SH-SY5Y (cell line): Measurements from ENCODE around the gene GABRG3.

ENCODE experiments used
- GATA2 ChIP-seq: IDR thresholded peaks from 2 replicates; pipeline ENCODE4 v1.6.1; 2011; ENCODE audit warnings: mild to moderate bottlenecking, low read depth, low read length
- GATA3 ChIP-seq: IDR thresholded peaks from 2 replicates; pipeline ENCODE4 v1.6.1; 2011; ENCODE audit warnings: low read depth, mild to moderate bottlenecking, low read length, moderate library complexity

The GABRG3 gene

DNA sequence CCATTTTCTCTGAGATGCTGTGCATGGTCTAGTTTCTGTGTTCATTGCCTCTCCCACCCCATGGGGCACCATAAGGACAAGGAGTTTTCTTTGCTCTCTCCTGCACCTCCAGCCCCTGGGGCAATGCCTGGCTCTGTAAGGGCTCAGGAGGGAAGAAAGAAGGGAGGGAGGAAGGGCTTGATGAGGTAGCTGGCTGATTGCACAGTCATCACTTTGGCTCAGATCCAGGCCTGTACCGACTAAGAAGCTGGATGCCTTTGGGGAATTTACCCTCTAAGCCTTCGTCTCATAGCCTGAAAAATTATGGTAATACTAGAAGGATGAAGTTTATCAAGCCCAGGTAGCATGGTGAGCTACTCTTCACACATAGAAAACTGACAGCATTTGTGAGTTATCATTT is 382.9 kb downstream of the GABRG3 start:
- TF ChIP-seq GATA2 (no peak), GATA3 (no peak)

DNA sequence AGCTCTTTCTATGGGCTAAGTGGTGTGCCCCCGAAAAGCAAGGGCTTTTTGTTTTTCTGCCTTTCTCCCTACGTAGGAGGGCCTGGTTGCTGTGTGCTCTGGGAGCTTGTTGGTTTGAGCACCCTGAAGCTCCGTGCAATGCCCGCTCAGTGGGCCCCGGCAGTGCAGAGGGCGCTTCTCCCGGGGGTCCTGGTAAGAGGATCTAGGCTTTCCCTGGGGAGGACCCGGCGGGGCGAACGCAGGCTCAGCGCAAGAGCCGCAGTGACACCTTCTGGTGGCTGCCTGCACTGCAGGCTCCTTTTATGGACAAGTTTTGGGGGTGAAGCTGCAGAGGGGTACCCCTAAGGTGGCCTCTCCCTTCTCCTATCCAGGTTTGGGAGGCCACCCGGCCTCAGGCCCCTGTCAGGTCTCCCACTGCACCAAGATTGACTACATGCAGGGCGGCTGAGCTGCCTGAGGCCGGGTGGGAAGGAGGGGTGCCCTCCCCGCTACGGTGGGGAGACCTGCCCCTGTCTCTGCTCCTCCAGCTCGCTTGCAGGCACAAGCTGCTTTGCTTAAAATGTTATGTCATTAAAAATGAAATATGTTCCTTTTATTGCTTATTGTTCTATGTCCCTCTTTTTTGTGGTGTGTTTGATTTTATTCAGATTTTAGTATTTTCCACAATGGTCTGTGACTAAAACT is 387.9 kb downstream of the GABRG3 start:
- TF ChIP-seq GATA2 (no peak), GATA3 (no peak)

DNA sequence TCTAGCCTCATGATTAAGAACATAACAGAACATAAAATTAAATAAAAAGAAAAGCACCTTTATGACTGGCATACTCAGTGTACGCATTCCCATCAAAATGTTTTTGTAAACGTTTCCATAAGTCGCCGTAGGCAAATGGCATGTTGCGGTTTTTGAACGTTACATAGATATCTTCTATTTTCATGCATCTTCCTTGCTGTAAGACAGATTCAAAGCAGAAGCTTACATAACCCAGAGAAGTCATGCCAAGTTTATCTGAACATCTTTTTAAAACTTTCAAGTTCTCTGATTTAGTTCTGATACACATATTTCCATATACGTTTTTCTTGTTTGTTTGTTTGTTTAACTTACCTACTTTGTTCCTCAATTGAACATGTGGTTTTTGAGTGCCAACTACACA is 388.6 kb downstream of the GABRG3 start:
- TF ChIP-seq GATA2 (no peak), GATA3 (no peak)

DNA sequence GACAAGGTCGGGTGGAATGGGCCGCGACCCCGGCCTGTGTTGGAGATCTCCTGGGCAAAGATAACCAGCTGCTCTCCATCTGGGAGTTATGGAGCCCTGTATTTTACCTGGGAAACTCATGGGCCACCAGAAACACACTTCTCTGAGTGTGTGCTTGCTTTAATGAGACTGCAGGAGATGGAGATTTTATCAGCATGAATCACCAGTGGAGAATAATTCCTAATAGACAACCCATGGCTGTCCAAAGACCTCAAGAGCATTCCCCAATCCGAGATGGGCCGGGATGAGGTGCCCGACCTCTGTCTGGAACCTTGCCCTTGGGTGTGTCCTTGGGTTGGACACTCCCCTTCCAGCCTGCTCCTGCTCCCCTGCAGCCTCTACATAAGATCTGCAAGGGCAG is 389.3 kb downstream of the GABRG3 start:
- no peak for TF ChIP-seq GATA2
- no peak for TF ChIP-seq GATA3

DNA sequence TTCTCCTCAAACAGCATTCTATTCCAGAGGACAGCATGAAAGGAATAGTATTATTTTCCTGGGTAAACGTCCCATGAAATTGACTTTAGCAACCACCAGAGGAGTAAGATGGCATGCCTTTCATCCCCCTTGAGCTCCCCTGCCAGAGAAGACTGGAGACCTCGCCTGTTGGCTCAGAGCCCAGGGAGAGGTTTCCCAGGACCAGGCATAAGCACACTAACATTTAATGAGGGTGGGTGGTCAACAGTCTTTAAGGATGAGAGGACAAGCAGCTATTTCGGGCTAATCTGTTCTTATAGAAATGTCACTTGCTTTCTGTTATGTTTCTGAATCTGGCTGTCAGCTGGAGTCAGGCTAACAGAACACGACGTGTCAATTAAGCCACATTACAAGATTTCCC is 390.5 kb downstream of the GABRG3 start:
- TF ChIP-seq GATA3, result no peak
- TF ChIP-seq GATA2, result no peak

DNA sequence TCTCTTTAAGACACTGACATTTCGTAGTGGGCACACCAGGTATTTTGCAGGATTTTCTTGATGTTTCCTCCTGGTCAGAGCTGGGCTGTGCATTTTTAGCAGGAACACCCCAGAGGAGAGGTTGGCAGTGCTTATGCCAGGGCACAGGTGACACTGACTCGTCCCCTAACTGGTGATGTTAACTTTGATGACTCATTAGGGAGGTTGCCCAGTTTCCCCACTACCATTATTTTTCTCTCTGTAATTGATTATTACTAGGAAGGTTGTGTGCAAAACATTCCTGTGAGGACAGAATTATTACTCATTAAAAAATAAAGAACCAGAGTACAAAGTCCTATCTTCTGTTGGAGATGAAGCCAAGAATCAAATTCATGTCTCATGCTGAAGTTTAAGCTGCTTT is 394.5 kb downstream of the GABRG3 start:
- TF ChIP-seq GATA3 (no peak), GATA2 (no peak)

DNA sequence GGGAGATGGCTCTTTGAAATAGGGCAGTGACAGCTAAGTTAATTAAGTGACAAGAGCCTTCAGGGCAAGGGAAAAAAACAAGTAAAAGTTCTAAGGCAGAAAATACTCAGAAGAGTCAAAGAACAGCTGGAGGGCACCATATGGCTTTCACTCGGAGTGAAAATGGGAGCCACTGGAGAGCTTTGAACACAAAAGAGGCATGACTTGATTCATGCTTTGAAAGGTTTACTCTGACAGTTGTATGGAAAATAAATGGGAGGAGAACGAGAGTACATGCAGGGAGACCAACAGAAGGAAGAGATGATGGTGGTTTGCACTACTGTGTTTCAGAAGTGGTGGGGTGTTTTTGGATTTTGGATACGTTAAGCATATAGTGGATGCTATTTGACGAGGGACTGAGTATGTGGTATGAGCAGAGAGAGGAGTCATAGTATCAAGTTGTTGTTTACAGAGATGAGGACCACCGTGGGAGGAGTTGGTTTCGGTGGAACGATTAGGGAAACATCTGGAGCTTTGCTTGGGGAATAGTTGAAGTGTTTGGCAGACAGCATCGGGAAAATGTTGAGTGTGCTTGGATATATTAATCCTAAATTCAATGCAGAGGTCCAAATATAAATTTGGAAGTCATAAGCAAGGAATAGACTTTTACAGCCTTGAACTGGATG is 411.5 kb downstream of the GABRG3 start:
- TF ChIP-seq GATA3, result no peak
- no peak for TF ChIP-seq GATA2

DNA sequence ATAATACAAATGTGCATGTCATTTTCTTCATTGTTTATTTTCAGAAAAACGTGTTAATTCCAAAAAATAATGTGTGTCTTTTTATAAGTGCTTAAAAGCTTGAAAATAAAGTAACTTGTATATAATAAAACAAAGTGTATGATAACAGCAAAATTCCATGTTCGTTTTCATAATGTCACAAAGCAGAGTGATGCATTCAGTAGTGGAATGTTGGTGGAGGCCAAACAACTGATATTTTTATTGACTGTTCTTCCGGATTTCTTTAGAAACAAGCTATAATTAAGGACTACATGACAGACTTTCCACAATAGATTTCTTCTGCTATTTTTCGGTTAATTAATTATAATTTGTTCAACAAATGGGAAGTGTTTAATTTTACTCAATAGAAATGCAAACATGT is 412.7 kb downstream of the GABRG3 start:
- no peak for TF ChIP-seq GATA3
- TF ChIP-seq GATA2, result no peak

DNA sequence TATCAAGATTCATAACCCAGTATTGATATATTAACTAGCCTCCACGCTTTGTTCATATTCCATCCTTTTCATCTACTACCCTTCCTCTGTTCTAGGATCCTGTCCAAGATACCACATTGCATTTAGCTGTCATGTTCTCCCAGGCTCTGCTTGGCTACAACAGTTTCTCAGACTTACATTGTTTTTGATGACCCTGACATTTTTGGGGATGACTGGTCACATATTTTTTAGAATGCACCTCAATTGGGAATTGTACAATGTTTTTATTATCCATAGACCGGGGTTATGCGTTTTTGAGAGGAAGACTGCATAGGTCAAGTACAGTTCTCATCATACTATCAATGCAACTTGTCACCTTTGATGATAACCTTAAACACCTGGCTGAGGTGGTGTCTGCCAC is 421.2 kb downstream of the GABRG3 start:
- TF ChIP-seq GATA2, result no peak
- TF ChIP-seq GATA3, result no peak

DNA sequence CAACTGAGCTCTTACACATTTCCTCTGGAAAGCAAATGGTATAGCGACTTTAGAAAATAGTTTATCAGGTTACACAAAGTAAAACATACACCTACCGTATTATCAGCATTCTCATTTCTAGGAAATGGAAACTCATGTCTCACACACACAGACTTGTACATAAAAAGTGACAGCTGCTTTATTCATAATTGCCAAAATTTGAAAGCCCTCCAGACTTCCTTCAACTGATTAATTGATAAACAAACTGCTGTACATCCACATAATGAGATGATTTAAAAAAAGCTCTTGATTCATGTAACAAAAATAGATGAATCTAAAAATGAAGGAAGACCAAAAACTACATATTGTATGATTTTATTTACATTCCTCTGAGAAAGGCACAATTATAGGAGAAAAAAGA is 425.5 kb downstream of the GABRG3 start:
- no peak for TF ChIP-seq GATA3
- no peak for TF ChIP-seq GATA2

DNA sequence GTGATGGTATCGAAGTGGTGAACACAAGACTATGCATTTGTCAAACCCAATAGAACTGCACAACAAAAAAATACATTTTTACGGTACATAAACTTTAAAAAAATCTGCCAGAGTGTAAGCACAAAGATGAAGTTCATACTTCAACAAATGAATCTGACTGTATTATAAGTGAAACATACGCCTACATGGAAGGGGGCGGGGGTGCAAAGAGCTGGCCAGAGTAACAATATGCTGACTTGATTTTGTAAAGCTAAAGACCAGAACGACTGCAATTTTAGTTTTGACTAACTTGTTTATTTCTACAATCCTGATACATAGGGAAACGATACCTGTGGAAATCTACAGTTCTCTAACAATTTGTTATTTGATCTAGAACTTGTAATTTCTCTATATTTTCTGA is 426.0 kb downstream of the GABRG3 start:
- TF ChIP-seq GATA3, result no peak
- no peak for TF ChIP-seq GATA2

DNA sequence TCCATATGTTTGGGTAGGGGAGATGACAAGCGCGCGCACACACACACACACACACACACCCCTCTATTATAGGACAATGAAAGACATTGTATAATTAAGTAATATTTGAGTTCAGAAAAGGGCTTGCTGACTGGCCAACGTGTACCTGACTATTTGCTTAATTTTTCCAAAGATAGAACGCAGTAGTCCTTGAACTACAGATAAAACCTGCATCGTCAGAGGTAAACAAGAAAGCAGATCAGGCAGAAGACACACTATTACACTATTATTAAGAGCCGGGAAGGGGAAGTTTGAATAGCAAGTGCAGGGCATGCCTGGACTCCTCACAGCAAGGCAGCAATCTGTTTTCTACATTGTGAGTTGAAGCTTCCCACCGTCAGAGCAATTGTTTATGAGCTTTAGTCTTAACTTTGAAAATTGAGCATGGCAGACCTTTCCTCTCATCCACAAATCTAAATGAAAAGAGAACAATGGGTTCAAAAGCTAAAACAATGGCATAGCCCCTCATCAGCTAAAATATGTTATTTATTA is 427.7 kb downstream of the GABRG3 start:
- no peak for TF ChIP-seq GATA2
- no peak for TF ChIP-seq GATA3

DNA sequence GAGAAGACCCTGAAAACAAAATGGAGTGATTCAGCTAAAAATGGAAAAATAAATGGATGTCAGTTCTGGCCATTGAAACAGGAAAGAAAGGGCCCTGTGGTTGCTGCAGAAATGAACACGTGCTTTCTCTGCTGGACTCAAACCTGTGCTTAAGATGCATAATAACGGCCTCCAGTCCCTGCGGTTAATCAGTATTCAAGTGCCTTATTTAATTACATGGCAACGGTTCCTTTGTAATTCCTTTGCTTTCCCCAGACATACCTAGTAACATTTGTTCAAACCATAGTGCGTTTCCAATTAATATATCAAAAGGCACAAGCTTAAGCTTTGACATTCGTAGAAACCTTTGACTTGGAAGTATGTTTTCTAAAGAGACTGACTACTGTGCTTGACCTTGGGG is 428.3 kb downstream of the GABRG3 start:
- TF ChIP-seq GATA3 (no peak), GATA2 (no peak)

DNA sequence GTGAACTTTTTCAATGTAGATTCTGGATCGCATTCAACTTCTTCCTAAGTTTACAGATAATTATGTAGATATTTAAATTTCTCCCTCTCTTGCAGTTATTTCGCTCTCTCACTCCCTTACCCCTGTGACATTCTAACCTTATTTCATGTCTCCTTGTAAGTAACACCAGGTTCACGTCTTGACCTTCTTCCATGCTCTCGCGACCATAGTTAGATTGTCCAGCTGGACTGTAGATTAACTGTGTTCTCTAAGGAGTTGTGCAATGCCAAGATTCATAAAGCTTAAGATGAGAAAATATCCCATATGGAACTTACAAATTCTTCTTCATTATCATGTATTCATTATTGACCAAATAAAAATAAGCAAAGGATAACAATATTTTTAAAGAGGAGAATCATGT is 430.5 kb downstream of the GABRG3 start:
- no peak for TF ChIP-seq GATA2
- TF ChIP-seq GATA3, result no peak

DNA sequence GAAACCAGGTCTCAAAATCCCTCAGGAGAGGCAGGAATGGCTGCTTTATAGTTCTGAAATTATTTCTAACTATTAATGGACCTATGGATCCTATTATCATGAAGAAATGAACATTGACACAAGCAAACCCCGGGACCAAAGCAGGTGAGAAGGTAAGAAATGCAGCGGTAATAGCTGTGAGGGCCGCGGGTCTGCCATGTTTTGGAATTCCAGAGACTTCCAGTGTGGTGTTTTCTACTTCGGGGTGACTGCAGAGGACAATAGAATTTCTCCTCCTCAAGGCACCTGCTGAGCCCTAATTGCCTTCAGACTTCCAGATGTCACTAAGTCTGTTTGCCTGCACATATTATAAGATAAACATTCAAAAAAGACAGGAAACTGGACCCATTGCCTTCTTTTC is 437.4 kb downstream of the GABRG3 start:
- no peak for TF ChIP-seq GATA3
- TF ChIP-seq GATA2, result no peak

DNA sequence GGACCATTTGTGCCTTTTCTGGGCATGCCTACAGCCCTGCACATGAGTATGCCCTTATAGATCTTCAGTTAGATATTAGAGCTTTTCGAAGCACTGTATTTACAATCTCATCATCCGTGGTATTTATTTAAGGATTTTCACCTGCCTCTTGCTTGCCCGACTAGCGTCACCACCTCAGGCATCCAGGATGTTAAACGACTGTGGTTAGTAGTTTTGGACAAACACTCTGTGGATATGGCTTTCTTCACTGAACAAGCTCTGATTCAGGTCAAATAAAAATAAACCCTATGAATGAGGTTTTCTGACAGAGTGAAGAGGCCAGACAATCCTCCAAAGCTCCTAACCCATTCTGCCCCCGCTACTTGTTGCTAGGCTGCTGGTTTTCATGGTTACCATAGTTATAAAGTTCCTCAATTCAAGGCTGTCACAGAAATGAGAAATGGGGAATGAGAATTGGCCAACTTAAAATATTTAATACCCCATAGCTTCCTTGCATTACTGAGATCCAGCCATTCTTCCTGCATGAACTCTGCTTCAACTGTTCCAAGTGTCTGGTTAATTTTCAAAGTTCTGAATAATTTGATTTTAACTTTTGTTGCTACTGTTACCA is 440.1 kb downstream of the GABRG3 start:
- no peak for TF ChIP-seq GATA3
- no peak for TF ChIP-seq GATA2
